Mononuclear cell (primary cell): ENCODE results near the gene DYNC1H1. TPM values are rescaled to one million over a fixed set of nuclear protein-coding genes. Genes with fewer than 3 reads are reported as not detected.

Experiments
- H3K27me3 ChIP-seq: 2 replicates; pipeline ENCODE4 v1.6.0; 2011; ENCODE audit warnings: low read length, control low read depth; ENCODE audit not compliant: insufficient read depth
- H3K4me1 ChIP-seq: 2 replicates; pipeline ENCODE4 v1.5.1; 2011; ENCODE audit warnings: mild to moderate bottlenecking, low read length, control low read depth; ENCODE audit not compliant: insufficient read depth
- H3K4me3 ChIP-seq: 2 replicates; pipeline ENCODE4 v1.5.1; 2011; ENCODE audit warnings: mild to moderate bottlenecking, low read length, moderate library complexity
- H3K9me3 ChIP-seq: 2 replicates; pipeline ENCODE4 v1.5.1; 2011; ENCODE audit warnings: low read depth, mild to moderate bottlenecking, control low read depth, low read length
- total RNA-seq: library from RNA; depleted of rRNA; stranded (reverse); fragments of >200 nt; gene quantifications from one replicate; pipeline ENCODE4 v1.2.3, GENCODE V29; 2012

DYNC1H1 gene
- total RNA-seq, 1 donor, result 260 TPM

DNA sequence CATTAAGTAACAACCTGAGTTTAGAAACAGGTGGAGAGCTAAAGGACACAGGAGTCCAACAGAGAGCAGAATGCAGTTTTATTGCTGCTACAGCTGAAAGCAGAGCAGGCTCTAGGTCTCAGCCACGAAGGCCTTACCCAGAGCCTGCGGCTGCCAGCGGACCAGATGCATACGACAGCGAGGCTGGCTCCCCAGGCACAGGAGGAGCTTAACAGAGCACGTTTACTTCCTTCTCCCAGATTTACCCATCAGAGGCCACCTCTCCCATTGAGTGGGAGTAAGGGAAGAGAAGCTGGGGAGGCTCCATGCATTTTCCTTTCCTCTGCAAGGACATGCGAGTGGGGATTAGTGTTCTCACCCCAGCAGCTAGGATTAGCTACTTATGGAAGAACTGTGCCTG lies 22.6 kb downstream of the DYNC1H1 start:
- Histone ChIP-seq H3K27me3 (no peaks in the 10 kb centered on the region), H3K4me1 (no peaks in the 10 kb centered on the region), H3K4me3 (no peak overlapping the region), H3K9me3 (no peaks in the 10 kb centered on the region)

DNA sequence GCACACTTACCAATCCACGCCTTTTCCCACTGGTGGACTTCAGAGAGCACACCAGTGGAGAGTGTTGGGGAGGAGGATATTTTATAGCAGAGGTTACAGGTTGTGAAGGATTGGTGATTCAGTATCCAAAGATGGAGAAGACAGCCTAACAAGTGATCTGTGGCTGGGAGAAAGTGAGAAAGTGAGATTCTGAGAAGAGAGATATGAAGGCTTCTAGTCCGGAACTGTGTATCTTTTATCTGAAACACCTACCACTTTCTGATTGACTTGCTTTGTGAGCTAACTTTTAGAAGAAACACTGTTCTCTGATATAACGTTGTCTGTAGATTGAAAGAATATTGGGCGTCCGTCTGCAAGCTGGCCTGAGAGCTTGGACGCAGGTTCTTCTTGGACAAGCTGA lies 24.0 kb downstream of the DYNC1H1 start:
- Histone ChIP-seq H3K4me1 (peaks cover 4% of the 10 kb centered on the region), H3K27me3 (no peaks in the 10 kb centered on the region), H3K4me3 (no peak overlapping the region), H3K9me3 (no peaks in the 10 kb centered on the region)

- peaks cover 4% of the 10 kb centered on the region for H3K4me1 ChIP-seq
- H3K9me3 ChIP-seq, result no peaks in the 10 kb centered on the region
- no peak overlapping the region for H3K4me3 ChIP-seq
- H3K27me3 ChIP-seq, result no peaks in the 10 kb centered on the region
Observed at GRCh38 chr14:101991352-101991751, 27.0 kb downstream of the DYNC1H1 start.

DNA sequence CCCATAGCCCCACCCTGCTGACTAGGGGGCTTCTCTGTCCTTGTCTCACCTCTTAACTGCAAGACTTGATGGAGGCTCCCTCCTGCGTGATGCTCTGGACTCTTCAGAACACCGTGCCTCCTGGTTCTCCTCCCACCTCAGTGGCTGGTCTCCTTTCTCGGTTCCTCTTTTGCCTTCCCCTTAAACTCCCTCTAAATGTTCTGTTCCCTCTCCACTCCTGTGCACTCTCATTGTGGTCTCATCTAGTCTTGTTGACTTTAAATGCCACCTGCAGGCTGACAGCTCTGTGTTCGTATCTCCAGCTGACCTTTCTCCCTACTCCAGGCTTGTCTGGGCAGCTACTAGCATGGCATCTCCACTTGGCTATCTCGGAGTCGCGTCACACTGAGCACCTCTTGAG lies 28.3 kb downstream of the DYNC1H1 start:
- Histone ChIP-seq H3K27me3 (no peaks in the 10 kb centered on the region), H3K4me1 (peaks cover 4% of the 10 kb centered on the region), H3K9me3 (no peaks in the 10 kb centered on the region), H3K4me3 (no peak overlapping the region)

DNA sequence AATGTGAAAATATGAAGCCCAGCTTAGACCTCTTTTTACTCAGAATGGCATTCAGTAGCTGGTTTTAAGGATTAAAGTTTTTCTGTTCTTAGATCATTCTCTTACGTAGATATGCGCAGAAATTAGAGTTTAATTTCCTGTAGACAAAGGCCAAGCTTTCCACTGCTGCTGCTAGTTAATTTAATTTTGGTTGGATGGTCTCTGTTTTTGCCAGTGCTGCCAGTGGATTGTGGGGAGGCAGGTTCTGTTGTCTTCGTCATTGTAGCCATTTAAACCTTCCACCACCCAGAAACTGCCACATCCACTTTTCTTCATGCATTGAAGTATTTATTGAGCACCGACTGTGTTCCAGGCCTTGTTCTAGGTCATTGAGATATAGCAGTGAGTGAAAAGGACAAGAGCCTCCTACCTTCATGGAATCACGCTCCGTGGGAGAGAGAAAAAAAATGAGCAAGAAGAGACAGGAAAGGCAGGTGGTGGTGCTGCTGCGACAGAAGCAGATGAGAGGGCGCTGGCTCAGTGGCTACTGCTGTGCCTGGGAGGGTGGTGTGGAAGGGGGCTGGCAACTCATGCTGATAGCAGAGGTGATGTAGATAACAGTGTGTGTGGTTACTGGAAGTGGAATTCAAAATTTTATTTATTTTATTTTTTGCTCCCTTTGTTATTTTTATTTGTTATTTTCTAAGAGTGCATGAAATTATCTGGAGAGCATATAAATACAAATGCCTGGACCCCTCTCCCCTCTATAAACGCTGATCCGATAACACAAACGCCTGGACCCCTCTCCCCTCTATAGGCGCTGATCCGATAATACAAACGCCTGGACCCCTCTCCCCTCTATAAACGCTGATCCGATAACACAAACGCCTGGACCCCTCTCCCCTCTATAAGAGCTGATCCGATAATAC lies 33.3 kb downstream of the DYNC1H1 start:
- H3K4me3 ChIP-seq, result no peak overlapping the region
- H3K27me3 ChIP-seq, result no peaks in the 10 kb centered on the region
- no peaks in the 10 kb centered on the region for H3K9me3 ChIP-seq
- H3K4me1 ChIP-seq, result peaks cover 3% of the 10 kb centered on the region

DNA sequence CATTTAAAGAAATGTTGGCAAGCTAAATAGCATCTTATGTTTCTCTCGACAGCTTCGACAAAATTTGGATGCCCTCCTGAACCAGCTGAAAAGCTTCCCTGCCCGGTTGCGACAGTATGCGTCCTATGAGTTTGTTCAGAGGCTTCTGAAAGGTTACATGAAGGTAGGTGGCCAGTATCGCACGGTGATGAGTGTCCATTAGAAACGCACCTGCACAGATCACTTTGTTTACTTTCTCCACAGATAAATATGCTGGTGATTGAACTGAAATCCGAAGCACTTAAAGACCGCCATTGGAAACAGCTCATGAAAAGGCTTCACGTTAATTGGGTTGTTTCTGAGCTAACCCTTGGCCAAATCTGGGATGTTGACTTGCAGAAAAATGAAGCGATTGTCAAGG lies 36.5 kb downstream of the DYNC1H1 start:
- no peak overlapping the region for H3K4me3 ChIP-seq
- H3K27me3 ChIP-seq, result no peaks in the 10 kb centered on the region
- H3K4me1 ChIP-seq, result no peaks in the 10 kb centered on the region
- no peaks in the 10 kb centered on the region for H3K9me3 ChIP-seq

GRCh38 chr14:102005336-102005735 lies 41.0 kb downstream of the DYNC1H1 start:
- Histone ChIP-seq H3K9me3 (no peaks in the 10 kb centered on the region), H3K27me3 (no peaks in the 10 kb centered on the region), H3K4me3 (no peak overlapping the region), H3K4me1 (no peaks in the 10 kb centered on the region)

DNA sequence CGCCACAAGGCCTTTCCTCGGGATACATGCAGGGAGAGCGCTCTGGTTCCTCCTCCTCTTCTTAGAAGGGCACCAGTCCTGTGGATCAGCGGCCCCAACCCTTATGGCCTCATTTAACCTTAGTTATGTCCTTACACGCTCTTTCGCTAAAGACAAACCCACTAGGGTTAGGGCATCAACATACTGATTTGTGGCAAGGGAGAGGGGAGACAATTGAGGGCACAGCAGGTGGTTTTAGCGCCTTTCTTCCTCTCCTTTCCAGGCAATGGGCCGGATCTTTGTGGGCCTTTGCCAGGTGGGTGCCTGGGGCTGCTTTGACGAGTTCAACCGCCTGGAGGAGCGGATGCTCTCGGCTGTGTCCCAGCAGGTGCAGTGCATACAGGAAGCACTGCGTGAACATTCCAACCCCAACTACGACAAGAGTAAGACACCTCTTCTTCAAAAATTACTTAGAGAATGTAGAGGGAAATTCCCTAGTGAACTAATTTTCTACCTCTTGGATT lies 43.6 kb downstream of the DYNC1H1 start:
- H3K4me1 ChIP-seq, result no peaks in the 10 kb centered on the region
- H3K9me3 ChIP-seq, result no peaks in the 10 kb centered on the region

DNA sequence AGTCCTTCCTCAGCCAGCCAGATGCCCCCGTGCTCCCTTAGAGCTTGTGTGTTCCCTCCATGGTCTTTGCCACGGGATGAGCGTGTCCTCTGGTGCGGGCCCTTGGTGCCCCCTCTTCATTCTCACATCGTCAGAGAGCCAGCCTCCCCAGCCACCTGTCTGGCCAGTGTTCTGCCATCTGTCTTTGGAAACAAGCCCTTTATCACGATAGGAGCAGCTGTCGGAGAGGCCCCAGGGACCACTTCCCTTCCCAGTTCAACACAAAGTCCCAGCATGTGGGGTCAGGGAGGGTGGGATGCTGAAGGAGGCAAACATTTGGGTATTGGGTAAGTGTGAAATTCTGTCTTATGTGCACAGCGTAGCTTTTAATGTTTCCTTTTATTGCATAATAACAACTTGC lies 44.5 kb downstream of the DYNC1H1 start:
- no peaks in the 10 kb centered on the region for H3K4me1 ChIP-seq
- no peaks in the 10 kb centered on the region for H3K9me3 ChIP-seq
- no peaks in the 10 kb centered on the region for H3K27me3 ChIP-seq
- H3K4me3 ChIP-seq, result no peak overlapping the region

More for the DNA sequence above, 43.6 kb downstream of the DYNC1H1 start:
- Histone ChIP-seq H3K4me3 (no peak overlapping the region), H3K27me3 (no peaks in the 10 kb centered on the region)

DNA sequence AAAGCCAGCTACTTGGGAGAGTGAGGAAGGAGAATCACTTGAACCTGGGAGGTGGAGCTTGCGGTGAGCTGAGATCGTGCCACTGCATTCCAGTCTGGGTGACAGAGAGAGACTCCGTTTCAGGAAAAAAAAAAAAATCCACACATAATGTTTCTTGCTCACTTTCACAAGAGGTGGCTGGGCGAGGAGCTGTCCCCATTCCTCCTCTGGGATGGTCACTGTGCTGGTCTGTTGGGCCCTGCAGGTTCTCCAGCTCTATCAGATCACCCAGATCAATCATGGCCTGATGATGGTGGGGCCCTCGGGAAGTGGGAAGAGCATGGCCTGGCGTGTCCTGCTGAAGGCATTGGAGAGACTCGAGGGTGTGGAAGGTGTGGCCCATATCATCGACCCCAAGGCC lies 47.3 kb downstream of the DYNC1H1 start:
- Histone ChIP-seq H3K27me3 (no peaks in the 10 kb centered on the region), H3K4me3 (no peak overlapping the region), H3K4me1 (no peaks in the 10 kb centered on the region), H3K9me3 (no peaks in the 10 kb centered on the region)

GRCh38 chr14:102012336-102012735 lies 48.0 kb downstream of the DYNC1H1 start:
- Histone ChIP-seq H3K9me3 (no peaks in the 10 kb centered on the region), H3K4me3 (no peak overlapping the region), H3K4me1 (no peaks in the 10 kb centered on the region), H3K27me3 (no peaks in the 10 kb centered on the region)

- no peaks in the 10 kb centered on the region for H3K27me3 ChIP-seq
- no peak overlapping the region for H3K4me3 ChIP-seq
- H3K4me1 ChIP-seq, result no peaks in the 10 kb centered on the region
- no peaks in the 10 kb centered on the region for H3K9me3 ChIP-seq
Observed at GRCh38 chr14:102013669-102014200, 49.4 kb downstream of the DYNC1H1 start.

- no peak overlapping the region for H3K4me3 ChIP-seq
- H3K27me3 ChIP-seq, result no peaks in the 10 kb centered on the region
- H3K4me1 ChIP-seq, result no peaks in the 10 kb centered on the region
- H3K9me3 ChIP-seq, result no peaks in the 10 kb centered on the region
Observed at GRCh38 chr14:102015045-102015685, 50.8 kb downstream of the DYNC1H1 start.

GRCh38 chr14:102015771-102016170 lies 51.4 kb downstream of the DYNC1H1 start:
- Histone ChIP-seq H3K4me1 (peaks cover 5% of the 10 kb centered on the region), H3K4me3 (no peak overlapping the region), H3K27me3 (no peaks in the 10 kb centered on the region), H3K9me3 (no peaks in the 10 kb centered on the region)

GRCh38 chr14:102016420-102017090 lies 52.2 kb downstream of the DYNC1H1 start:
- H3K4me3 ChIP-seq, result no peak overlapping the region
- H3K4me1 ChIP-seq, result peaks cover 6% of the 10 kb centered on the region

More at GRCh38 chr14:102016420-102017090, 52.2 kb downstream of the DYNC1H1 start:
- no peaks in the 10 kb centered on the region for H3K9me3 ChIP-seq
- no peaks in the 10 kb centered on the region for H3K27me3 ChIP-seq
